Measurements from ENCODE around the gene NACC2. TPM values are rescaled to one million over a fixed set of nuclear protein-coding genes. Genes with fewer than 3 reads are reported as not detected.

NACC2 gene
- total and polyA plus RNA-seq, 2 experiments from 2014 or later = 3.8 to 20.8 TPM

GRCh38 chr9:136083558-136084062 is 11.5 kb downstream of the NACC2 start:
- no peak overlapping the region for H3K27ac ChIP-seq (ENCODE audit: low read depth)
- no peaks in the 10 kb centered on the region for H3K9me3 Mint-ChIP-seq
- peaks cover 11% of the 10 kb centered on the region for H3K4me1 Mint-ChIP-seq
- H3K36me3 Mint-ChIP-seq (ENCODE audit: low read depth) = no peaks in the 10 kb centered on the region
- H3K36me3 ChIP-seq (ENCODE audit: insufficient read depth) = no peaks in the 10 kb centered on the region
- no peak overlapping the region for H2AFZ ChIP-seq
- H3K27me3 Mint-ChIP-seq (ENCODE audit: insufficient read depth, low read depth, poor library complexity) = peaks cover 10% of the 10 kb centered on the region
- DNase-seq (ENCODE audit: low spot score) (no peak), ATAC-seq (no peak)
- TF ChIP-seq ZNF331 (CRISPR knock-in tag; IDR thresholded peaks at IDR 0.05; ENCODE audit: low read depth) (no peak), EZH2phosphoT487 (IDR thresholded peaks at IDR 0.05; ENCODE audit: unreplicated experiment) (no peak), CTCF (conservative IDR thresholded peaks at IDR 0.05; ENCODE audit: low read depth in 2 of 2) (no peak), ZNF114 (CRISPR knock-in tag; IDR thresholded peaks at IDR 0.05) (no peak), STAT1 (IDR thresholded peaks at IDR 0.05; ENCODE audit: unreplicated experiment) (no peak)
- TF ChIP-seq, protein P1, sequence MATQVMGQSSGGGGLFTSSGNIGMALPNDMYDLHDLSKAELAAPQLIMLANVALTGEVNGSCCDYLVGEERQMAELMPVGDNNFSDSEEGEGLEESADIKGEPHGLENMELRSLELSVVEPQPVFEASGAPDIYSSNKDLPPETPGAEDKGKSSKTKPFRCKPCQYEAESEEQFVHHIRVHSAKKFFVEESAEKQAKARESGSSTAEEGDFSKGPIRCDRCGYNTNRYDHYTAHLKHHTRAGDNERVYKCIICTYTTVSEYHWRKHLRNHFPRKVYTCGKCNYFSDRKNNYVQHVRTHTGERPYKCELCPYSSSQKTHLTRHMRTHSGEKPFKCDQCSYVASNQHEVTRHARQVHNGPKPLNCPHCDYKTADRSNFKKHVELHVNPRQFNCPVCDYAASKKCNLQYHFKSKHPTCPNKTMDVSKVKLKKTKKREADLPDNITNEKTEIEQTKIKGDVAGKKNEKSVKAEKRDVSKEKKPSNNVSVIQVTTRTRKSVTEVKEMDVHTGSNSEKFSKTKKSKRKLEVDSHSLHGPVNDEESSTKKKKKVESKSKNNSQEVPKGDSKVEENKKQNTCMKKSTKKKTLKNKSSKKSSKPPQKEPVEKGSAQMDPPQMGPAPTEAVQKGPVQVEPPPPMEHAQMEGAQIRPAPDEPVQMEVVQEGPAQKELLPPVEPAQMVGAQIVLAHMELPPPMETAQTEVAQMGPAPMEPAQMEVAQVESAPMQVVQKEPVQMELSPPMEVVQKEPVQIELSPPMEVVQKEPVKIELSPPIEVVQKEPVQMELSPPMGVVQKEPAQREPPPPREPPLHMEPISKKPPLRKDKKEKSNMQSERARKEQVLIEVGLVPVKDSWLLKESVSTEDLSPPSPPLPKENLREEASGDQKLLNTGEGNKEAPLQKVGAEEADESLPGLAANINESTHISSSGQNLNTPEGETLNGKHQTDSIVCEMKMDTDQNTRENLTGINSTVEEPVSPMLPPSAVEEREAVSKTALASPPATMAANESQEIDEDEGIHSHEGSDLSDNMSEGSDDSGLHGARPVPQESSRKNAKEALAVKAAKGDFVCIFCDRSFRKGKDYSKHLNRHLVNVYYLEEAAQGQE (IDR thresholded peaks at IDR 0.05; ENCODE audit: unreplicated experiment) = no peak
- H3K4me3 ChIP-seq = no peak overlapping the region
- no peak overlapping the region for H3K4me2 ChIP-seq
- H4K20me1 ChIP-seq (replicated peaks; ENCODE audit: insufficient read depth) = no peaks in the 10 kb centered on the region
- H3F3A ChIP-seq (replicated peaks; ENCODE audit: low read depth) = no peaks in the 10 kb centered on the region
- H3K27me3 ChIP-seq (ENCODE audit: insufficient read depth) = no peaks in the 10 kb centered on the region
- peaks cover under 1% of the 10 kb centered on the region; the same call in 1 of the 2 replicates for H3K4me1 ChIP-seq (ENCODE audit: insufficient read depth)
- H3K4me3 Mint-ChIP-seq = no peak overlapping the region
- no peaks in the 10 kb centered on the region for H3K9me2 ChIP-seq (ENCODE audit: insufficient read depth)
- H3K27ac Mint-ChIP-seq = no peak overlapping the region
- H3K79me2 ChIP-seq (replicated peaks; ENCODE audit: insufficient read depth) = peaks cover 4% of the 10 kb centered on the region

GRCh38 chr9:136082496-136083361 is 12.4 kb downstream of the NACC2 start:
- Mint-ChIP-seq H3K4me1 (peaks cover 11% of the 10 kb centered on the region), H3K27ac (no peak overlapping the region), H3K36me3 (ENCODE audit: low read depth) (no peaks in the 10 kb centered on the region), H3K4me3 (no peak overlapping the region), H3K9me3 (no peaks in the 10 kb centered on the region), H3K27me3 (ENCODE audit: insufficient read depth, low read depth, poor library complexity) (peaks cover 10% of the 10 kb centered on the region)
- H3K27me3 ChIP-seq (ENCODE audit: insufficient read depth) = no peaks in the 10 kb centered on the region
- ATAC-seq = no peak
- H3F3A ChIP-seq (replicated peaks; ENCODE audit: low read depth) = no peaks in the 10 kb centered on the region
- peaks cover 4% of the 10 kb centered on the region for H3K79me2 ChIP-seq (replicated peaks; ENCODE audit: insufficient read depth)
- H3K4me2 ChIP-seq = no peak overlapping the region
- H3K27ac ChIP-seq (ENCODE audit: low read depth) = no peak overlapping the region
- H3K4me3 ChIP-seq = no peak overlapping the region
- TF ChIP-seq POLR2AphosphoS5 (IDR thresholded peaks at IDR 0.05; ENCODE audit: low read depth) = no peak
- TF ChIP-seq ZNF331 (CRISPR knock-in tag; IDR thresholded peaks at IDR 0.05; ENCODE audit: low read depth) = no peak
- TF ChIP-seq, protein P1 (IDR thresholded peaks at IDR 0.05; ENCODE audit: unreplicated experiment) = no peak
- TF ChIP-seq ZNF114 (CRISPR knock-in tag; IDR thresholded peaks at IDR 0.05) = no peak
- TF ChIP-seq, protein P2, sequence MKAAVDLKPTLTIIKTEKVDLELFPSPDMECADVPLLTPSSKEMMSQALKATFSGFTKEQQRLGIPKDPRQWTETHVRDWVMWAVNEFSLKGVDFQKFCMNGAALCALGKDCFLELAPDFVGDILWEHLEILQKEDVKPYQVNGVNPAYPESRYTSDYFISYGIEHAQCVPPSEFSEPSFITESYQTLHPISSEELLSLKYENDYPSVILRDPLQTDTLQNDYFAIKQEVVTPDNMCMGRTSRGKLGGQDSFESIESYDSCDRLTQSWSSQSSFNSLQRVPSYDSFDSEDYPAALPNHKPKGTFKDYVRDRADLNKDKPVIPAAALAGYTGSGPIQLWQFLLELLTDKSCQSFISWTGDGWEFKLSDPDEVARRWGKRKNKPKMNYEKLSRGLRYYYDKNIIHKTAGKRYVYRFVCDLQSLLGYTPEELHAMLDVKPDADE (IDR thresholded peaks at IDR 0.05) = no peak
- TF ChIP-seq JUNB (IDR thresholded peaks at IDR 0.05; ENCODE audit: unreplicated experiment) = no peak
- no peak for TF ChIP-seq EZH2 (IDR thresholded peaks at IDR 0.05; ENCODE audit: low read depth, unreplicated experiment)
- no peak for TF ChIP-seq STAT1 (IDR thresholded peaks at IDR 0.05; ENCODE audit: unreplicated experiment)
- TF ChIP-seq NANOG (IDR thresholded peaks at IDR 0.05; ENCODE audit: borderline replicate concordance) = no peak
- no peak for TF ChIP-seq CREB1 (CRISPR knock-in tag; IDR thresholded peaks at IDR 0.05; ENCODE audit: low read depth)
- H3K36me3 ChIP-seq (ENCODE audit: insufficient read depth) = no peaks in the 10 kb centered on the region
- H2AFZ ChIP-seq = no peak overlapping the region
- no peaks in the 10 kb centered on the region for H3K4me1 ChIP-seq (ENCODE audit: insufficient read depth)
- no peak for DNase-seq (ENCODE audit: low spot score)
- H4K20me1 ChIP-seq (replicated peaks; ENCODE audit: insufficient read depth) = no peaks in the 10 kb centered on the region
- no peaks in the 10 kb centered on the region for H3K9me2 ChIP-seq (ENCODE audit: insufficient read depth)
